Measurements from ENCODE around the gene ACTN2.

ACTN2 gene

GRCh38 chr1:236786453-236786852 is 100.2 kb downstream of the ACTN2 start:
- Histone ChIP-seq H3K9ac (ENCODE audit: low read length) (no peak overlapping the region), H3K36me3 (ENCODE audit: low read length) (no peaks in the 10 kb centered on the region), H3K4me3 (ENCODE audit: insufficient read depth, low read length, poor library complexity, severe bottlenecking) (no peak overlapping the region), H3K27ac (ENCODE audit: low read depth, low read length) (no peak overlapping the region), H3K4me2 (ENCODE audit: low read depth, low read length, poor library complexity, severe bottlenecking) (no peak overlapping the region), H3K9me2 (replicated peaks; ENCODE audit: insufficient read depth, low read length) (no peaks in the 10 kb centered on the region), H4K20me1 (ENCODE audit: low read depth, low read length) (no peaks in the 10 kb centered on the region), H3F3A (ENCODE audit: insufficient read depth) (no peaks in the 10 kb centered on the region), H3K9me3 (ENCODE audit: insufficient read depth, low read length) (peaks cover 7% of the 10 kb centered on the region; the same call in 1 of the 2 replicates), H2AFZ (ENCODE audit: low read depth, low read length, severe bottlenecking) (no peak overlapping the region), H3K27me3 (ENCODE audit: low read length) (no peaks in the 10 kb centered on the region), H3K79me2 (ENCODE audit: insufficient read depth, low read length) (no peaks in the 10 kb centered on the region)
- no peak for TF ChIP-seq EZH2phosphoT487 (conservative IDR thresholded peaks at IDR 0.05; ENCODE audit: low read length)
- TF ChIP-seq CTCF (IDR thresholded peaks at IDR 0.05; ENCODE audit: insufficient read depth, low read length, poor library complexity, severe bottlenecking): no peak

- TF ChIP-seq EZH2phosphoT487 (conservative IDR thresholded peaks at IDR 0.05; ENCODE audit: low read length) (no peak), CTCF (IDR thresholded peaks at IDR 0.05; ENCODE audit: insufficient read depth, low read length, poor library complexity, severe bottlenecking) (no peak)
- Histone ChIP-seq H3K9me2 (replicated peaks; ENCODE audit: insufficient read depth, low read length) (no peaks in the 10 kb centered on the region), H3K36me3 (ENCODE audit: low read length) (no peaks in the 10 kb centered on the region), H3K4me3 (ENCODE audit: insufficient read depth, low read length, poor library complexity, severe bottlenecking) (peak overlapping the region; percentile 53), H4K20me1 (ENCODE audit: low read depth, low read length) (no peaks in the 10 kb centered on the region; the same call in 1 of the 2 replicates), H3K79me2 (ENCODE audit: insufficient read depth, low read length) (peaks cover 40% of the 10 kb centered on the region), H3F3A (ENCODE audit: insufficient read depth) (no peaks in the 10 kb centered on the region), H3K27ac (ENCODE audit: low read depth, low read length) (no peak overlapping the region), H3K4me2 (ENCODE audit: low read depth, low read length, poor library complexity, severe bottlenecking) (peak overlapping the region; percentile 61), H3K9me3 (ENCODE audit: insufficient read depth, low read length) (no peaks in the 10 kb centered on the region), H2AFZ (ENCODE audit: low read depth, low read length, severe bottlenecking) (peak overlapping the region; percentile 82), H3K9ac (ENCODE audit: low read length) (peak overlapping the region; percentile 83), H3K27me3 (ENCODE audit: low read length) (no peaks in the 10 kb centered on the region)
These were observed 108.3 kb downstream of the ACTN2 start for GRCh38 chr1:236794585-236795034.

- H3K9me2 ChIP-seq (replicated peaks; ENCODE audit: insufficient read depth, low read length): no peaks in the 10 kb centered on the region
- no peaks in the 10 kb centered on the region for H3K27me3 ChIP-seq (ENCODE audit: low read length)
- H3K4me3 ChIP-seq (ENCODE audit: insufficient read depth, low read length, poor library complexity, severe bottlenecking): peak within 1 kb of the TSS; percentile 59
- H4K20me1 ChIP-seq (ENCODE audit: low read depth, low read length): no peaks in the 10 kb centered on the region; the same call in 1 of the 2 replicates
- no peaks in the 10 kb centered on the region for H3K9me3 ChIP-seq (ENCODE audit: insufficient read depth, low read length)
- H2AFZ ChIP-seq (ENCODE audit: low read depth, low read length, severe bottlenecking): peak within 1 kb of the TSS; percentile 82
- H3K79me2 ChIP-seq (ENCODE audit: insufficient read depth, low read length): peaks cover 46% of the 10 kb centered on the region
- H3K9ac ChIP-seq (ENCODE audit: low read length): peak within 1 kb of the TSS; percentile 83
- TF ChIP-seq EZH2phosphoT487 (conservative IDR thresholded peaks at IDR 0.05; ENCODE audit: low read length) (no peak), CTCF (IDR thresholded peaks at IDR 0.05; ENCODE audit: insufficient read depth, low read length, poor library complexity, severe bottlenecking) (no peak)
- no peaks in the 10 kb centered on the region for H3F3A ChIP-seq (ENCODE audit: insufficient read depth)
- peak within 1 kb of the TSS; percentile 74 for H3K27ac ChIP-seq (ENCODE audit: low read depth, low read length)
- H3K4me2 ChIP-seq (ENCODE audit: low read depth, low read length, poor library complexity, severe bottlenecking): peak within 1 kb of the TSS; percentile 61
- H3K36me3 ChIP-seq (ENCODE audit: low read length): no peaks in the 10 kb centered on the region
These were observed 108.9 kb downstream of the ACTN2 start, which contains the start of gene MTR for GRCh38 chr1:236795035-236795756. TSS of gene MTR (plus strand) at chr1:236795292. CDS start at chr1:236795704, 412 bp downstream.
